Caco-2 (cell line): Measurements from ENCODE around the gene DHX57. TPM values are rescaled to one million over a fixed set of nuclear protein-coding genes. Genes with fewer than 3 reads are reported as not detected.
A peak's percentile ranks its signal among the peaks of the same experiment; 100 is the strongest.

Experiments used
- BruUV-seq: library from RNA; stranded (reverse); fragments of 400-500 nt; replicated peaks from 2 replicates; lab custom pipeline; 2021; lab: Mats Ljungman, UMichigan
- CTCF ChIA-PET: fragments of 300-600 bp; sonication (Branson Sonifier 250); formaldehyde crosslinking; loops from one replicate; lab custom pipeline; 2022; ENCODE audit warnings: antibody characterized with exemption; lab: Charles Lee
- POLR2A ChIA-PET: fragments of 300-600 bp; sonication (Branson Sonifier 250); formaldehyde crosslinking; loops from one replicate; lab custom pipeline; 2022; ENCODE audit warnings: antibody characterized with exemption; lab: Charles Lee
- DNase-seq, 2 experiments: peaks; one replicate each; pipeline versions ENCODE4 v3.0.0 to v3.0.0-alpha.2; 2020 to 2022
- H3K27me3 ChIP-seq: replicated peaks from 2 replicates; pipeline ENCODE4 v1.6.0; 2011; ENCODE audit warnings: low read length; ENCODE audit not compliant: control insufficient read depth, insufficient read depth
- H3K36me3 ChIP-seq: 2 replicates; pipeline ENCODE4 v1.5.1; 2011; ENCODE audit warnings: low read length; ENCODE audit not compliant: control insufficient read depth, insufficient read depth
- H3K4me1 ChIP-seq: fragments of 250-450 bp; sonication (Bioruptor Pico); 2 replicates; pipeline ENCODE4 v1.5.1; 2020; ENCODE audit warnings: mild to moderate bottlenecking
- H3K4me3 ChIP-seq: 2 replicates; pipeline ENCODE4 v1.5.1; 2011; ENCODE audit warnings: low read depth, mild to moderate bottlenecking, control low read depth, low read length
- H3K9me3 ChIP-seq: fragments of 250-450 bp; sonication (Bioruptor Pico); 2 replicates; pipeline ENCODE4 v1.5.1; 2020; ENCODE audit warnings: mild to moderate bottlenecking, moderate library complexity
- H3K27ac Mint-ChIP-seq: one replicate; pipeline ENCODE4 v1.8.0; 2022; ENCODE audit warnings: mixed read lengths; ENCODE audit not compliant: unreplicated experiment
- H3K27me3 Mint-ChIP-seq: one replicate; pipeline ENCODE4 v1.8.0; 2022; ENCODE audit warnings: mixed read lengths; ENCODE audit not compliant: insufficient read depth, unreplicated experiment
- H3K36me3 Mint-ChIP-seq: one replicate; pipeline ENCODE4 v1.8.0; 2022; ENCODE audit warnings: mild to moderate bottlenecking, mixed read lengths; ENCODE audit not compliant: insufficient read depth, unreplicated experiment
- H3K4me1 Mint-ChIP-seq: one replicate; pipeline ENCODE4 v1.8.0; 2022; ENCODE audit warnings: low read depth, mixed read lengths; ENCODE audit not compliant: unreplicated experiment
- H3K4me3 Mint-ChIP-seq: one replicate; pipeline ENCODE4 v1.8.0; 2022; ENCODE audit warnings: mild to moderate bottlenecking, moderate library complexity, mixed read lengths; ENCODE audit not compliant: unreplicated experiment
- H3K9me3 Mint-ChIP-seq: one replicate; pipeline ENCODE4 v1.8.0; 2022; ENCODE audit warnings: mixed read lengths; ENCODE audit not compliant: unreplicated experiment
- intact Hi-C: fragments of 100-400 bp; cut with micrococcal nuclease; formaldehyde crosslinking; loops from one replicate; pipeline ENCODE4 v1.10.0; 2022; ENCODE audit not compliant: unreplicated experiment
- total RNA-seq: library from RNA; stranded (reverse); gene quantifications from 2 replicates; pipeline ENCODE4 v1.2.3, GENCODE V29; 2022
- TF ChIP-seq, protein P1 (sequence below), 2 experiments: fragments of 200-600 bp in 1 of 2; IDR thresholded peaks; 1 replicate in 1 of 2; 2 replicates in 1 of 2; pipeline versions ENCODE4 v1.5.1 to v1.8.0; 2011 to 2022; ENCODE audit warnings: antibody characterized with exemption in 1 of 2, control low read depth in 1 of 2, inconsistent platforms in 1 of 2, low read depth in 1 of 2, low read length in 1 of 2, mild to moderate bottlenecking in 1 of 2, moderate library complexity in 1 of 2; ENCODE audit not compliant: insufficient read depth in 1 of 2, severe bottlenecking in 1 of 2, unreplicated experiment in 1 of 2

Gene DHX57
- total RNA-seq, 1 experiment from 2014 or later: 20.6 TPM

DNA sequence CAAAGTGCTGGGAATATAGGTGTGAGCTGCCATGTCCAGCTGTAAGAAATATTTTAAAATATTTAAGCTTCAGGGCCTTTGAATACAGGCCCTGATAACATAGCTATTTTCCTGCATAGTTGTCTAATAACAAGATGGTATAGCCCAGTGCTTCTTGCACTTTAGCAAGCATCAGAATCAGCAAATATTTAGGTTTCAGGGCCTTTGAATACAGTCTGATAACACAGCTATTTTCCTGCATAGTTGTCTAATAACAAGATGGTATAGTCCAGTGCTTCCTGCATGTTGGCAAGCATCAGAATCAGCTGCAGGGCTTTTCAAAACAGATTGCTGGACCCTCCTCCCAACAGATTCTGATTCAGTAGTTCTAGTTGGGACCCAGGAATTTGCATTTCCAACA, 92.1 kb downstream of the DHX57 start:
- Histone ChIP-seq H3K27me3 (no peaks in the 10 kb centered on the region), H3K9me3 (no peaks in the 10 kb centered on the region), H3K4me3 (no peak overlapping the region), H3K4me1 (peaks cover 6% of the 10 kb centered on the region; the same call in 1 of the 2 replicates), H3K36me3 (no peaks in the 10 kb centered on the region; the same call in 1 of the 2 replicates)
- no peaks in the 10 kb centered on the region for H3K27me3 Mint-ChIP-seq
- no peaks in the 10 kb centered on the region for H3K9me3 Mint-ChIP-seq
- intact Hi-C loops: no loop called here
- TF ChIP-seq, protein P1, sequence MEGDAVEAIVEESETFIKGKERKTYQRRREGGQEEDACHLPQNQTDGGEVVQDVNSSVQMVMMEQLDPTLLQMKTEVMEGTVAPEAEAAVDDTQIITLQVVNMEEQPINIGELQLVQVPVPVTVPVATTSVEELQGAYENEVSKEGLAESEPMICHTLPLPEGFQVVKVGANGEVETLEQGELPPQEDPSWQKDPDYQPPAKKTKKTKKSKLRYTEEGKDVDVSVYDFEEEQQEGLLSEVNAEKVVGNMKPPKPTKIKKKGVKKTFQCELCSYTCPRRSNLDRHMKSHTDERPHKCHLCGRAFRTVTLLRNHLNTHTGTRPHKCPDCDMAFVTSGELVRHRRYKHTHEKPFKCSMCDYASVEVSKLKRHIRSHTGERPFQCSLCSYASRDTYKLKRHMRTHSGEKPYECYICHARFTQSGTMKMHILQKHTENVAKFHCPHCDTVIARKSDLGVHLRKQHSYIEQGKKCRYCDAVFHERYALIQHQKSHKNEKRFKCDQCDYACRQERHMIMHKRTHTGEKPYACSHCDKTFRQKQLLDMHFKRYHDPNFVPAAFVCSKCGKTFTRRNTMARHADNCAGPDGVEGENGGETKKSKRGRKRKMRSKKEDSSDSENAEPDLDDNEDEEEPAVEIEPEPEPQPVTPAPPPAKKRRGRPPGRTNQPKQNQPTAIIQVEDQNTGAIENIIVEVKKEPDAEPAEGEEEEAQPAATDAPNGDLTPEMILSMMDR (IDR thresholded peaks at IDR 0.05; ENCODE audit: insufficient read depth in 1 of 2, low read depth in 1 of 2, low read length in 1 of 2, severe bottlenecking in 1 of 2, unreplicated experiment in 1 of 2): no peak
- ChIA-PET POLR2A (interaction anchor here (2.3 kb wide), 1 partner anchor 32 kb away, joined by 46 read pairs; the partner anchor contains the start of gene SRSF7), CTCF (no interaction called here)
- peaks cover 7% of the 10 kb centered on the region for H3K4me1 Mint-ChIP-seq
- peaks cover 20% of the 10 kb centered on the region for H3K36me3 Mint-ChIP-seq
- H3K4me3 Mint-ChIP-seq: no peak overlapping the region
- no peak for DNase-seq
- BruUV-seq: no TSS peak
- no peak overlapping the region for H3K27ac Mint-ChIP-seq

DNA sequence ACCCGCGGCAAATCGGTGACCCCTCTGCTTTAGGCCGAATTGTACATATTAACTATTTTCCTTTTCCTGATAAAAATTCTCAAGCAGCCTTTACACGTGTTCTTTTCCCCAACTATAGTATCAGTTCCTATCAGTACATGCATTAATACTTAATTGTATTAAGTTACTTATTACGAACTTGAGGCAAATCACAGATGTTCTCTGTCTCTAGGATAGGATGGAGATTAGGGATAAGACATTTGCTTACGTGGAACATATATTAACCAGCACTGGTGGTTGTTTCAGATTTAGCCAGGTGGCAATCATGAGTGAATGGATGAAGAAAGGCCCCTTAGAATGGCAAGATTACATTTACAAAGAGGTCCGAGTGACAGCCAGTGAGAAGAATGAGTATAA, 97.0 kb downstream of the DHX57 start:
- H3K36me3 Mint-ChIP-seq: peaks cover 33% of the 10 kb centered on the region
- H3K27me3 ChIP-seq: no peaks in the 10 kb centered on the region
- CTCF ChIA-PET: no interaction called here
- TF ChIP-seq, protein P1 (IDR thresholded peaks at IDR 0.05; ENCODE audit: insufficient read depth in 1 of 2, low read depth in 1 of 2, low read length in 1 of 2, severe bottlenecking in 1 of 2, unreplicated experiment in 1 of 2): no peak
- no peaks in the 10 kb centered on the region; the same call in 1 of the 2 replicates for H3K36me3 ChIP-seq
- peak overlapping the region; percentile 73 for H3K4me3 ChIP-seq
- POLR2A ChIA-PET: interaction anchor here (1.0 to 1.6 kb wide), 2 partner anchors 27 kb away, joined by 9 read pairs; partner anchors contain the start of gene SRSF7
- DNase-seq: no peak
- intact Hi-C loops: loop anchor here (1.0 kb wide), 1 partner anchor 27 kb away; the partner anchor contains the start of gene SRSF7
- H3K27ac Mint-ChIP-seq: peak overlapping the region; percentile 94
- no peaks in the 10 kb centered on the region for H3K9me3 Mint-ChIP-seq
- peaks cover 13% of the 10 kb centered on the region for H3K4me1 Mint-ChIP-seq
- H3K4me3 Mint-ChIP-seq: peak overlapping the region; percentile 99
- no peaks in the 10 kb centered on the region for H3K9me3 ChIP-seq
- H3K4me1 ChIP-seq: peaks cover 6% of the 10 kb centered on the region; the same call in 1 of the 2 replicates
- BruUV-seq: no TSS peak
- H3K27me3 Mint-ChIP-seq: no peaks in the 10 kb centered on the region

DNA sequence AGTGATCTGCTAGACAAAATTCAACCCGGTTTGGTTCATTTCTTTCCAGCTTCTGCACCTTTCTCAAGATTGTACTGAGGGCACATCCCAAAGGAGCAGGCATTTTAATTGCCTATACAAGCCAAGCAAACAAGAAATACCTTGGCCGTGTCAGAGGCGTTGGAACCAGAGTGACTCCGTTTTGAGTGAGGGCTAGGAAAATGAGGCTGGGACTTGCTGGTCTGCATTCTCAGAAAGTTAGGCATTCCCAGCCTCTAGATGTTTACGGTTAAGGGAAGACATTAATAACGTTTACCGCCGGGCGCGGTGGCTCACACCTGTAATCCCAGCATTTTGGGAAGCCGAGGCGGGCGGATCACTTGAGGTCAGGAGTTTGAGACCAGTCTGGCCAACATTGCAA, 99.2 kb downstream of the DHX57 start:
- Mint-ChIP-seq H3K27me3 (no peaks in the 10 kb centered on the region), H3K9me3 (no peaks in the 10 kb centered on the region), H3K27ac (no peak overlapping the region), H3K4me3 (peak overlapping the region; percentile 43), H3K4me1 (peaks cover 13% of the 10 kb centered on the region), H3K36me3 (peaks cover 27% of the 10 kb centered on the region)
- H3K36me3 ChIP-seq: no peaks in the 10 kb centered on the region; the same call in 1 of the 2 replicates
- peaks cover 10% of the 10 kb centered on the region; the same call in 1 of the 2 replicates for H3K4me1 ChIP-seq
- POLR2A ChIA-PET: interaction anchor here (0.5 to 2.2 kb wide), 3 partner anchors 25 to 29 kb away, joined by 3 to 11 read pairs (median 4); partner anchors contain the start of gene SRSF7
- no peak overlapping the region for H3K4me3 ChIP-seq
- no peak for DNase-seq
- no peaks in the 10 kb centered on the region for H3K9me3 ChIP-seq
- TF ChIP-seq, protein P1 (IDR thresholded peaks at IDR 0.05; ENCODE audit: insufficient read depth in 1 of 2, low read depth in 1 of 2, low read length in 1 of 2, severe bottlenecking in 1 of 2, unreplicated experiment in 1 of 2): no peak
- BruUV-seq: no TSS peak
- H3K27me3 ChIP-seq: no peaks in the 10 kb centered on the region
- CTCF ChIA-PET: interaction anchor here (0.6 kb wide), 1 partner anchor 27 kb away, joined by 3 read pairs; no protein-coding TSS in a partner anchor
- intact Hi-C loops: no loop called here
